T-helper 9 cell (primary cell): ENCODE results near the gene ATF6.
"Not testable (repeated sequence)": the region's sequence is repeated elsewhere in the genome, so short reads cannot be mapped to it uniquely, and the experiment has no call there.

Source experiments
- DNase-seq: peaks from one replicate; pipeline ENCODE4 v3.0.0-alpha.2; 2020
- total RNA-seq, 2 donors: gene quantifications; one replicate each; lab custom pipeline; 2026; lab: John Stamatoyannopoulos, UW

The ATF6 gene
- 96.5 to 128 reads per million in 2 donors for total RNA-seq

- peak; percentile 61 for DNase-seq
Measured at GRCh38 chr1:161766102-161766981, at the start of gene ATF6. Gene ATF6 (plus strand): TSS chr1:161766320. CDS start chr1:161766361, 41 bp downstream.

- no peak for DNase-seq
Measured at GRCh38 chr1:161718559-161719324, 47.4 kb upstream of the ATF6 start.

GRCh38 chr1:161719325-161719611, 46.9 kb upstream of the ATF6 start:
- no peak for DNase-seq

GRCh38 chr1:161720422-161720821, 45.7 kb upstream of the ATF6 start:
- no peak for DNase-seq

- no peak for DNase-seq
Measured at GRCh38 chr1:161720956-161721737, 45.0 kb upstream of the ATF6 start, which contains the start of gene FCRLB. Gene FCRLB (plus strand): TSS chr1:161721544. CDS start chr1:161722673, 1,129 bp downstream.

GRCh38 chr1:161721738-161722343, 44.3 kb upstream of the ATF6 start:
- no peak for DNase-seq

GRCh38 chr1:161722406-161722805, 43.7 kb upstream of the ATF6 start:
- no peak for DNase-seq

- DNase-seq = no peak
Measured at GRCh38 chr1:161723459-161724141, 42.5 kb upstream of the ATF6 start.

- DNase-seq = not testable (repeated sequence)
Measured at GRCh38 chr1:161725258-161725907, 40.7 kb upstream of the ATF6 start.

- DNase-seq = peak; percentile 20
Measured at GRCh38 chr1:161725908-161726472, 40.1 kb upstream of the ATF6 start.

- DNase-seq = peak; percentile 66
Measured at GRCh38 chr1:161726473-161727255, 39.5 kb upstream of the ATF6 start.

GRCh38 chr1:161727256-161727924, 38.7 kb upstream of the ATF6 start:
- peak; percentile 20 for DNase-seq

- no peak for DNase-seq
Measured at GRCh38 chr1:161728376-161729226, 37.5 kb upstream of the ATF6 start.

GRCh38 chr1:161730050-161730564, 36.0 kb upstream of the ATF6 start:
- DNase-seq = no peak

- DNase-seq = no peak
Measured at GRCh38 chr1:161731241-161731640, 34.9 kb upstream of the ATF6 start.

- no peak for DNase-seq
Measured at GRCh38 chr1:161731981-161732718, 34.0 kb upstream of the ATF6 start.

GRCh38 chr1:161733526-161733925, 32.6 kb upstream of the ATF6 start:
- no peak for DNase-seq

GRCh38 chr1:161735837-161736236, 30.3 kb upstream of the ATF6 start:
- no peak for DNase-seq
